GM12865 (cell line): ENCODE data around the gene GPC5.

ENCODE experiments used
- DNase-seq: peaks from one replicate; pipeline ENCODE4 v3.0.0; 2010; ENCODE audit warnings: low read depth
- H3K4me3 ChIP-seq: 2 replicates; pipeline ENCODE4 v1.5.1; 2011; ENCODE audit warnings: mild to moderate bottlenecking, low read depth, low read length, control low read depth
- CTCF ChIP-seq: IDR thresholded peaks from 2 replicates; pipeline ENCODE4 v1.5.1; 2011; ENCODE audit warnings: low read length, control low read depth, low read depth, inconsistent platforms; ENCODE audit not compliant: insufficient read depth; ENCODE audit errors: missing control alignments

Gene GPC5

GRCh38 chr13:91482427-91482826 lies 84.0 kb downstream of the GPC5 start:
- no peak overlapping the region for H3K4me3 ChIP-seq
- TF ChIP-seq CTCF, result no peak
- no peak for DNase-seq

GRCh38 chr13:91491980-91492379 lies 93.6 kb downstream of the GPC5 start:
- no peak overlapping the region for H3K4me3 ChIP-seq
- no peak for DNase-seq
- TF ChIP-seq CTCF, result no peak

GRCh38 chr13:91493442-91493841 lies 95.0 kb downstream of the GPC5 start:
- DNase-seq, result no peak
- H3K4me3 ChIP-seq, result no peak overlapping the region
- no peak for TF ChIP-seq CTCF

- H3K4me3 ChIP-seq, result no peak overlapping the region
- no peak for DNase-seq
- no peak for TF ChIP-seq CTCF
Measured at GRCh38 chr13:91498298-91498697, 99.9 kb downstream of the GPC5 start.

GRCh38 chr13:91504216-91504615 lies 105.8 kb downstream of the GPC5 start:
- no peak for DNase-seq
- no peak overlapping the region for H3K4me3 ChIP-seq
- no peak for TF ChIP-seq CTCF

- H3K4me3 ChIP-seq, result no peak overlapping the region
- no peak for DNase-seq
- TF ChIP-seq CTCF, result no peak
Measured at GRCh38 chr13:91506759-91507158, 108.3 kb downstream of the GPC5 start.

- no peak for TF ChIP-seq CTCF
- DNase-seq, result no peak
- H3K4me3 ChIP-seq, result no peak overlapping the region
Measured at GRCh38 chr13:91510058-91510457, 111.6 kb downstream of the GPC5 start.
